GM19035 (cell line): Measurements from ENCODE around the gene TBXA2R.

Experiments used
- ATAC-seq: cut with Tn5 transposase; IDR thresholded peaks from one replicate; pipeline ENCODE4 v1.9.1; 2021; ENCODE audit not compliant: unreplicated experiment

The TBXA2R gene

GRCh38 chr19:3620817-3621547 is 14.3 kb upstream of the TBXA2R start:
- no peak for ATAC-seq

GRCh38 chr19:3620145-3620816 is 13.6 kb upstream of the TBXA2R start:
- ATAC-seq = no peak

- no peak for ATAC-seq
Observed at GRCh38 chr19:3619631-3620012, 12.9 kb upstream of the TBXA2R start.

DNA sequence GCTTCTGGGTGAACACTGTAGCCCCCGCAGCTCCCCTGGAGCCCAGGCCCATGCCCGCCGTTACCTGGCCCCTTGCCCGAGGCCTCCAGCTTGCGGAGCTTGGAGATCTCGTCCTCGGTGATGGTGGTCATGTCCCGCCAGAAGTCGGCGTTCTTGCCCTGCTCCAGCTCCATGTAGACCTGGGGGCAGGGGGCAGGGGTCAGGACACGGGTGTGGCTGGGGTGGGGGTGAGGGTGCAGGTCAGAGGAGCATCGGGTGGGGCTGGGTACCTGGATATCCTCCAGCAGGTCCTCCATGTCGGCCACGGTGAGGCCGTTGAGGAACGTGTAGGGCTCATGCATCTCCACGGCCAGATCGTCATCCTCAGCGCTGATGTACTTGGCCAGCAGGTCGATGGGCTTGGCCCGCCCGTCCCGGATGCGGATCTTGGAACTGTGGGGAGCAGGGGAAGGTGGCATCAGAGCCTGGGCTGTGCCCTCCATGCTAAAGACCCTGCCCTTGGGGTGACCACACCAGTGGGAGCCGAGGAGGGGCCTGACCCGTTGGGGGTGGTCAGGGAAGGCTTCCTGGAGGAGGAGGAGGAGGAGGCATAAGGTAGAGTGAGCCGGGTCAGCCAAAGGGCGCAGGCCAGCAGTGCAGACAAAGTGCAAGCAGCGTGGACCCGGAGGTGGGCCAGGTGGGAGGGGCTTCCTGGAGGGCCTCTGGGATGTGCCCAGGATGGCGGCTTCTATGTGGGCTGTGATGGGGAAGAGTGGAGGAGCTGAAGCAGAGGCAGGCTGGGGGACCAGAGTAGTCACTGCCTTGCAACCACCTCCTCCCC is 12.3 kb upstream of the TBXA2R start:
- ATAC-seq = no peak

- peak; percentile 63 for ATAC-seq
Observed at GRCh38 chr19:3618144-3618810, 11.6 kb upstream of the TBXA2R start.

DNA sequence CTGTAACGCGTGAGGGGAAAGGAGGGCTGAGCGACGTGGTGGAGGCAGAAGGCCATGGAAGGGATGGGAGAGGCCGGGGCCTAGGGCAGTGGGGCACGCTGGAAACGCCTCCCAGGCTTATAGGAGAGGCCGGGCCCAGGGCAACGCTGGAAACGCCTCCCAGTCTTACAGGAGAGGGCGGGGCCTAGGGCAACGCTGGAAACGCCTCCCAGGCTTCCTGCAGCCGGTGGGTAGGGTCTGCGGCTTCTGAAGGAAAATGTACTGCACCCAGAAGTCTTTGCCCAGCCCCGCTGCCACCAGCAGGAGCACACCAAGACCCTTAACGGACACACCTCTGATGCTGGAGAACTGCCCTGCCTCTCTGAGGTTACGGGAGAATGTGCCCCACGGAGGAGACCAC is 10.8 kb upstream of the TBXA2R start:
- ATAC-seq = no peak

DNA sequence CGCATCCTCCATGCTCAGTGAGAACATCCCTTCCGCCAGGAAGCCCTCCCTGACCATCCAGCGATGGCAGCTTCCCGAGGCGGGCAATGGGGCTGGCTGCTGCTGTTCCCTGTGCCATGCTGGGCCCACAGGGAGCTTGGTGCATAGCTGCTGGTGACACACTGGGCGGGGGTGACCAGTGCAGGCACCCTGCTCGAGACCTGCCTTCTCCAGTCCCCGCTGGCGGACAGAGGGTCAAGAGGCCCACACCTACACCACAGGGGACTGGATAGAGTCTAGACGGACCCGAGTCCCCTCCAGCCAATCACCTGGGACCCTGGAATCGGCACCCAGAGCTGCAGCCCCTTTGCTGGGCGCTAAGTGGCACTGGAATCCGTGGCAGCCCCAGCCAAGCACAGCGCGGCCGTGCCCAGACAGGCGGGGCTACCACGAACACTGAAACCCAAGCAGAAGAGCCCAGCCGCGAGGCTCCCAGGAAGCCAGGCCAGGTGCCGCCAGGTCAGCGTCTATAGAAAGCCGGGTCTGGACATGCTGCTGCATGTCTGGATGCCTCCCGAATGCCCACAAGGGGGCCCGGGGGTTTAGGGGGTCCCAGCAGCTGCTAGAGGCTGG is 9.0 kb upstream of the TBXA2R start:
- ATAC-seq = no peak

GRCh38 chr19:3614858-3615505 is 8.3 kb upstream of the TBXA2R start:
- ATAC-seq = no peak

- ATAC-seq = no peak
Observed at GRCh38 chr19:3613818-3614661, 7.4 kb upstream of the TBXA2R start.

DNA sequence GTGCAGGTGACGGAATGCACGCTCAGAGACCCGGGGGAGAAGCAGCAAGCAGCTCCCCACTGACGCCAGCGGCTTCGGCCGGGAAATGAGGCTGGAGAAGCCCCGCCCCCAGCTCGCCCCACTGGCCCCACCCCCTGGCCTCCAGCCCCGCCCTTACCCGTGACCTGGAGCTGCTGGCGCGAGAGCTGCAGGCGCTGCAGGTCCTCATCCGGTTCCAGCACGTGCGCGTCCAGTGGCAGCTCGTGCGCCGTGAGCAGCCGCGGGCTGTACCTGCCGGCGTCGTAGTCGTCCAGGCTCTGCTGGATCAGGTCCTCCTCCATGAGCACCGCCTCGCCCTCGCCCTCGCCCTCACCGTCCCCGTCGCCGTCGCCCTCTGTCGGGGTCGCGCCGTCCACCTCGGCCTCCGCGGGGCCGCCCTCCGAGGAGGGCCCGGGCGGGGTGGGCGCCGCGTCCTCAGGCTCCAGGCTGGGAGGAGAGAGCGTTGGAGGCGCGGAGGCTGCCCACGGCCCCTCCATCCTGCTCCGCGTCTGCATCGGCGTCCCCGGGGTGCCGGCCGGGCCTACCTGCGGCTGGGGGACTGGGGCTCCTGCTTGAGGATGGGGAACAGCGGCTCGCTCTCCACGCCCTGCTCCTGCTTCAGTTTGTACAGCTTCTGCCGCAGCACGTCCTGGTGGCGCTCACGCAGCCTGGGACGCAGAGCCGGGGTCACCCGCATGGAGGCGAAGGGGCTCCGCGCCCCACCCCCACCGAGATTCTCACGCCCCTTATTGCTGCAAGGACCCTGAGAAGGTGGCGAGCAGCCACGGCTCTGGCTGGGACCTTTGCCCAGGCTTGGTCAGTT is 6.4 kb upstream of the TBXA2R start:
- ATAC-seq = no peak

- ATAC-seq = no peak
Observed at GRCh38 chr19:3612330-3612729, 5.7 kb upstream of the TBXA2R start.

DNA sequence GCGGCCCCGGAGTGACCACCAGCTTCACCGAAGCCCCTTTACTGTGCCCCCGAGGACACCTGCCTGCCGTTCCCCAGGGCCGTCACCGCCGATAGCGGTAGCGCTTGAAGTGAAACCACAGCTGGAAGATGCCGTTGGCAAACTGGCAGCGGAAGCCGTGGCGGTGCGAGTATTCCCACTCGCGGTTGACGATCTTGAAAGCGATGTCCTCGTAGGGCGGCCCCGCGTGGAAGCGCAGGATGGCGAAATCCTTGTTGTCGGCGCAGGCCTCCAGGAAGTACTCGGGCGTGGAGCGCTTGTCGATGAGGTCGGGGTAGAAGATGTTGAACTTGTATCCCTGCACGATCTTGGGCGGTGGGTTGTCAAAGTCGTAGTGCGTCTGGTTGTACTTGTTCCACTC is 5.2 kb upstream of the TBXA2R start:
- no peak for ATAC-seq

DNA sequence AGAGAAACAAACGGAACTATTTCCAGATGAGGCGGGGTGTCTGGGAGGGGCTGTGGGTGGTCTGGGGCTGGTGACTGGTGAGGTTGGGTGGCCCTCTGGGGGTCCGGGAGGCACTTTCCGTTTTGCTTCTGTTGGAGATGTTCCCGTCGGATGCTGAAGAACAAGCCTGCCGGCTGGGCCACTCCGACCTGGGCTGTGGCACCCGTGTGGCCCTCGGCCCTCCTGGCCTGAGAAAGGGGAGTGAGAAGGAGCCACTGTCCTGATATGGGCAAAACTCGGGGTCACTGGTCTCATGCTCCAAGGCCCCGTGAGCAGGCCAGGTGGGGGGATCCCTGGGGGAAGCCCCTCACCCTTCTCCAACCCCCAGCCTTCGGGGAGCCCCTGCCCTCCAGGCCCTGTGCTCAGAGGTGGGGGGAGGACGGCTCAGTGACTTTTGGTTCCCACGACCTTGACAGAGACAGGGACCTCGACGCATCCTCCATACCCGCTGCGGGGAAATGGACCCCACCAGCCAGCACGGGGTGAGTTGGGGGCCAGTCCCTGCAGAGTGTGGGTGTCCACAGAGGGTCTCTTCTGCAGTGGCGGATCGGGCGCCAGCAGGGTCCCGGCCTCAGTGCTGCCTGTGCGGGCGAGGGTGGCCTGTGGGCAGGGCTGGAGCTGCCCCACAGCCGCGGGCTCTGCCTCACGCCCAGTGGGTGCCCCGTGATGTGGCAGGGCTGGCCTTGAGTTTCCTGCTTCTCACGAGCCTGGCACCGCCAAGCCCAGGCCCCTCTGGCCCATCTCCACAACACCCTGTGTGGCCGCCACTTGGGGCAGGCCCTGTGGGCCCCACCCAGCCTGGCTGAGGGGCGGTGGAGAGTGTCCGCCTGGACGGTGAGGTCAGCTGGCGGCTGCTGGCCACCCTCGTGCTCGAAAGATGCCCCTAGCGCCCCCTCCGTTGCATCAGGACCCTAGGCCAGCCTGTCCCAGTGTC is 4.4 kb upstream of the TBXA2R start:
- ATAC-seq = no peak

GRCh38 chr19:3609779-3610719 is 3.4 kb upstream of the TBXA2R start:
- ATAC-seq = no peak

DNA sequence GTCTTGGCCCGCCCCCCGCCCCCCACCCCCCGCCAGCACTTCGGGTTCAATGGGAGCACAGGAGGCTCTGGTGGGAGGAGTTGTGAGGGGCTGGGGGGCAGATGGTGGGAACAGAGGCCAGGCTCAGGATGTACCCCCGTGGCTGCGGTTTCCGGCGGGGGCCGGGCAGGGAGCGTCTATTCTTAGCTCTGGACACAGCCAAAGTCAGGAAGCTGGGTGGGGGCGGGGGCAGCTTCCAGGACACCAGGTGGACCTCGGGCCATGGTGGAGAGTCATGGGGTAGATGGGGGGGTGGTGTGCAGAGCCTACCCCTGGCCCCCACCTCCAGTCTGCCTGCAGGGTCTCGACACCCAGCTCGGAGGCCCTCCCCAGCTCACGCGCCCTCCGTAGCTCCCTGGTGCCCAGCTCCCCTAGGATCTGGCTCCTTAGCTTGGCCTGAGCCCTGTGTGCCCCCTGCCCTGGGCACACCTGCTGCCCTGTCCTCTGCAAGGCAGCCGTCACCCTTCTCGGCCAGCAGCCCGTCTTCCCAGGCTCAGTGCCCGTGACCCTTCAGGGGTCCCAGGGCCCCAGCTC is 2.2 kb upstream of the TBXA2R start:
- no peak for ATAC-seq

DNA sequence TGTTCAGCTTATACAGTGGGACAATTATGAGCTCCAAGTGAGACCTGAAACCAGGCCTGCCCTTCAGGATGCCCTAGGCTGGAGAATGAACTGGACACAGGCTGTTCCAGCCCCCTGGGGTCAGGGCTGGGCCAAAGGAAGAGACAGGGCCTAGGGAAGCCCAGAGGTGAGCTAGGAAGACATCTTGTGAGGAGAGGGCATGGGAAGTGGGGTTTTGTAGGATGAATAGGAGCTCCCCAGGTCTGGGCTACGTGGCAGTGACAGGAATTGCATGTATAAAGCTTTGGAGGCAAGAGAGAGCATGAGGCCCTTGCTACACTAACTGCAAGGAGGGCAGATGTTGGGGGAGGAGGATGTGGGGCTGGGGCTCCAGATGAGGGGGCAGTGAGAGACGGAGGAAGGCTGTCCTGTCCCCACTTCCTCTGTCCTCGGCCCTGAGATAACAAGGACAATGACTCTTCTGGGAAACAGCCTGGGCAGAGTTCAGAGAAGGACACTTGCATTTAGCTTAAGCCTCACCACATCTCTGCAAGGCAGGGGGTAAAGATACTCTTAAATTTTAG is 1.5 kb upstream of the TBXA2R start:
- no peak for ATAC-seq
